ENCODE measurements around the gene IL36A. TPM values are rescaled to one million over a fixed set of nuclear protein-coding genes. Genes with fewer than 3 reads are reported as not detected.

Gene IL36A
- total RNA-seq, 1 experiment from 2014 or later, result not detected

DNA sequence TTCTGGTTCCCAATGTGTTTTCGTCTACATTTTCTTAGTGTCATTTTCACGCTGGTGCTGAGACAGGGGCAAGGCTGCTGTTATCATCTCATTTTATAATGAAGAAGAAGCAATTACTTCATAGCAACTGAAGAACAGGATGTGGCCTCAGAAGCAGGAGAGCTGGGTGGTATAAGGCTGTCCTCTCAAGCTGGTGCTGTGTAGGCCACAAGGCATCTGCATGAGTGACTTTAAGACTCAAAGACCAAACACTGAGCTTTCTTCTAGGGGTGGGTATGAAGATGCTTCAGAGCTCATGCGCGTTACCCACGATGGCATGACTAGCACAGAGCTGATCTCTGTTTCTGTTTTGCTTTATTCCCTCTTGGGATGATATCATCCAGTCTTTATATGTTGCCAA, 20.2 kb upstream of the IL36A start:
- peaks cover 29% of the 10 kb centered on the region for H3K27me3 ChIP-seq (replicated peaks; ENCODE audit: insufficient read depth, low read depth, low read length, poor library complexity)
- CTCF ChIA-PET, result no interaction called here
- intact Hi-C loops (cut with micrococcal nuclease; ENCODE audit: unreplicated experiment), result no loop called here
- TF ChIP-seq, protein P1, sequence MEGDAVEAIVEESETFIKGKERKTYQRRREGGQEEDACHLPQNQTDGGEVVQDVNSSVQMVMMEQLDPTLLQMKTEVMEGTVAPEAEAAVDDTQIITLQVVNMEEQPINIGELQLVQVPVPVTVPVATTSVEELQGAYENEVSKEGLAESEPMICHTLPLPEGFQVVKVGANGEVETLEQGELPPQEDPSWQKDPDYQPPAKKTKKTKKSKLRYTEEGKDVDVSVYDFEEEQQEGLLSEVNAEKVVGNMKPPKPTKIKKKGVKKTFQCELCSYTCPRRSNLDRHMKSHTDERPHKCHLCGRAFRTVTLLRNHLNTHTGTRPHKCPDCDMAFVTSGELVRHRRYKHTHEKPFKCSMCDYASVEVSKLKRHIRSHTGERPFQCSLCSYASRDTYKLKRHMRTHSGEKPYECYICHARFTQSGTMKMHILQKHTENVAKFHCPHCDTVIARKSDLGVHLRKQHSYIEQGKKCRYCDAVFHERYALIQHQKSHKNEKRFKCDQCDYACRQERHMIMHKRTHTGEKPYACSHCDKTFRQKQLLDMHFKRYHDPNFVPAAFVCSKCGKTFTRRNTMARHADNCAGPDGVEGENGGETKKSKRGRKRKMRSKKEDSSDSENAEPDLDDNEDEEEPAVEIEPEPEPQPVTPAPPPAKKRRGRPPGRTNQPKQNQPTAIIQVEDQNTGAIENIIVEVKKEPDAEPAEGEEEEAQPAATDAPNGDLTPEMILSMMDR (conservative IDR thresholded peaks at IDR 0.05; ENCODE audit: low read depth, low read length), result no peak
- TF ChIP-seq EZH2 (IDR thresholded peaks at IDR 0.05; ENCODE audit: borderline replicate concordance, low read depth, low read length, poor library complexity, severe bottlenecking), result no peak
- no peaks in the 10 kb centered on the region for H3K36me3 ChIP-seq (ENCODE audit: insufficient read depth, low read length, poor library complexity, severe bottlenecking)
- DNase-seq (ENCODE audit: low spot score), result no peak
- H3K27ac ChIP-seq (ENCODE audit: low read depth, low read length, poor library complexity, severe bottlenecking), result no peak overlapping the region
- BruUV-seq (replicated peaks), result no TSS peak
- H3K9me3 ChIP-seq (ENCODE audit: low read depth, low read length, poor library complexity, severe bottlenecking), result no peaks in the 10 kb centered on the region
- H3K4me1 ChIP-seq (ENCODE audit: insufficient read depth, low read length, poor library complexity, severe bottlenecking), result no peaks in the 10 kb centered on the region
- no peak overlapping the region for H3K4me3 ChIP-seq (ENCODE audit: low read depth, low read length, poor library complexity, severe bottlenecking)
- POLR2A ChIA-PET (ENCODE audit: low non-redundant PET), result no interaction called here

DNA sequence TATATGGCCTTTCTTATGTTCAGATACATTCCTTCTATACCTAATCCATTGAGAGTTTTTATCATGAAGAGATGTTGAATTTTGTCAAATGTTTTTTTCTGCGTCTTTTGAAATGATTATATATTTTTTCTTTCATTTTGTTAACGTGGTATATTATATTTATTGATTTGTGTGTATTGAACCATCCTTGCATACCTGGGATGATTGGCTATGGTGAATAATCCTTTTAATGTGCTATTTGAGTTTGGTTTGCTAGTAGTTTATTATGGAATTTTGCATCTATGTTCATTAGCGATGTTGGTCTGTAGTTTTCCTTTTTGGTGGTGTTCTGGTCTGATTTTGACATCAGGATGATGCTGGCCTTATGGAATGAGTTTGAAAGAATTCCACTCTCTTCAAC, 15.6 kb upstream of the IL36A start:
- no peak overlapping the region for H3K27ac ChIP-seq (ENCODE audit: low read depth, low read length, poor library complexity, severe bottlenecking)
- intact Hi-C loops (cut with micrococcal nuclease; ENCODE audit: unreplicated experiment), result no loop called here
- DNase-seq (ENCODE audit: low spot score), result no peak
- TF ChIP-seq EZH2 (IDR thresholded peaks at IDR 0.05; ENCODE audit: borderline replicate concordance, low read depth, low read length, poor library complexity, severe bottlenecking), result no peak
- TF ChIP-seq, protein P1 (conservative IDR thresholded peaks at IDR 0.05; ENCODE audit: low read depth, low read length), result no peak
- no peaks in the 10 kb centered on the region for H3K36me3 ChIP-seq (ENCODE audit: insufficient read depth, low read length, poor library complexity, severe bottlenecking)
- ChIA-PET POLR2A (ENCODE audit: low non-redundant PET) (no interaction called here), CTCF (no interaction called here)
- peaks cover 11% of the 10 kb centered on the region for H3K27me3 ChIP-seq (replicated peaks; ENCODE audit: insufficient read depth, low read depth, low read length, poor library complexity)
- no peaks in the 10 kb centered on the region for H3K4me1 ChIP-seq (ENCODE audit: insufficient read depth, low read length, poor library complexity, severe bottlenecking)
- H3K9me3 ChIP-seq (ENCODE audit: low read depth, low read length, poor library complexity, severe bottlenecking), result no peaks in the 10 kb centered on the region
- BruUV-seq (replicated peaks), result no TSS peak
- H3K4me3 ChIP-seq (ENCODE audit: low read depth, low read length, poor library complexity, severe bottlenecking), result no peak overlapping the region

DNA sequence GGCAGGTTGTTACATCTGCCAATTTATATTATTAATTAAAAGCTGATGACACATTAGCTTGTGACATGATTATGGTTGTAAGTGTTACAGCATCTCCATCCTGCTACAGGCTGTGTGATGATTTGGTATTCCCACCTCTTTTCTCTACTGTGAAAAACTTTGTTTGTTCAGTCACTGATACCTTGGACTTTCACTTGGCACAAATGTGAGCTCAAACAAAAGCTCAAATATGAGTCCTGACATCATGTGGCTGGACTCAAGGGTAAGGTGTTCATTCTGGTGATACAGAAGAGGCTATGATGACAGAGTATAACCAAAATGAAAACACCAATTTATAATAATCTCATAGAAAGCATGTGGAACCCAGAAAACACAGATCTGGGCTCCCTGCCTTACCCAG, 11.4 kb upstream of the IL36A start:
- TF ChIP-seq EZH2 (IDR thresholded peaks at IDR 0.05; ENCODE audit: borderline replicate concordance, low read depth, low read length, poor library complexity, severe bottlenecking), result no peak
- TF ChIP-seq, protein P1 (conservative IDR thresholded peaks at IDR 0.05; ENCODE audit: low read depth, low read length), result no peak
- no TSS peak for BruUV-seq (replicated peaks)
- intact Hi-C loops (cut with micrococcal nuclease; ENCODE audit: unreplicated experiment), result no loop called here
- Histone ChIP-seq H3K36me3 (ENCODE audit: insufficient read depth, low read length, poor library complexity, severe bottlenecking) (no peaks in the 10 kb centered on the region), H3K4me1 (ENCODE audit: insufficient read depth, low read length, poor library complexity, severe bottlenecking) (no peaks in the 10 kb centered on the region), H3K27me3 (replicated peaks; ENCODE audit: insufficient read depth, low read depth, low read length, poor library complexity) (peaks cover 24% of the 10 kb centered on the region), H3K27ac (ENCODE audit: low read depth, low read length, poor library complexity, severe bottlenecking) (no peak overlapping the region), H3K9me3 (ENCODE audit: low read depth, low read length, poor library complexity, severe bottlenecking) (no peaks in the 10 kb centered on the region), H3K4me3 (ENCODE audit: low read depth, low read length, poor library complexity, severe bottlenecking) (no peak overlapping the region)
- ChIA-PET CTCF (no interaction called here), POLR2A (ENCODE audit: low non-redundant PET) (no interaction called here)
- DNase-seq (ENCODE audit: low spot score), result no peak

All from A673 (cell line).